GM19324 (cell line): ENCODE measurements around the gene CDH18.

Source experiments
- ATAC-seq: cut with Tn5 transposase; IDR thresholded peaks from one replicate; pipeline ENCODE4 v1.9.1; 2021; ENCODE audit warnings: mild to moderate bottlenecking, moderate library complexity; ENCODE audit not compliant: unreplicated experiment, low FRiP score

Gene CDH18

GRCh38 chr5:19751326-19751725 lies 236.7 kb downstream of the CDH18 start:
- no peak for ATAC-seq

DNA sequence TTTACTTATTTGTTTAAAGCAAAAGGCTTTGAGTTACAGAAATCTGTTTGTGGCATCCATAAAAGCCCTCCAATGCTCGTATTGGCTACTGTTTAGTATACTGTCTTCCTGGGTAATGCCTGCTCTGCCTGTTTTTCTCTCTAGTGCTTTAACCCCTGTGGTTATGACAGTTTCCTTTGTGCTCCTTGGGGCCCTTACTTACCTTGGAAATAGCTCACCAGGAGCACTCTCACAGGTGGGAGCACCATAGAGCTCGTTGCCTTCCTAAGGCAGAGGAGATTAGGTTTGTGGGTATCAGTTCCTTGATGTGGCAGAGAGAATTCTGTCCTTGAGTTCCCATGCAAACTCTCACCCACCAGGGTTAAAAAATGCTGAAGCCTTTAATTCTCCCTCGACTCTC lies 242.8 kb downstream of the CDH18 start:
- ATAC-seq, result no peak

DNA sequence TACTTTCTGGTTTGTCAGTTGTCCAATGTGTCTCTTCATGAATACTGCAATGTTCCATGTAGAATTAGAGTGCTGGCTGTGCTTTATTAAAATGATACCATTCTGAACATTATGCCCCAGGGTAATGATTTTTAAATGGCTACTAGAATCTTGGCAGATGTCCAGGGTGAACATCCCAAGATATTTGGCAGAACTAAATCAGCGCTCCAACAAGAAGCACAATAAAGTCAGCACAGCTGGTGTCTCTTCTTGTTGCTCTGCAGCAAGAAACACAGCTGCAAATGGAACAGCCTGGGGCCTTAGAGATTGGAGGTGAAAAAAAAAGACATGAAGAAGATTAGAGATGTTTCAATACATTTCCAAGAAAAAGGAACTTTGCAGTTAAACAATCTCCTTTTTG lies 248.3 kb downstream of the CDH18 start:
- no peak for ATAC-seq

DNA sequence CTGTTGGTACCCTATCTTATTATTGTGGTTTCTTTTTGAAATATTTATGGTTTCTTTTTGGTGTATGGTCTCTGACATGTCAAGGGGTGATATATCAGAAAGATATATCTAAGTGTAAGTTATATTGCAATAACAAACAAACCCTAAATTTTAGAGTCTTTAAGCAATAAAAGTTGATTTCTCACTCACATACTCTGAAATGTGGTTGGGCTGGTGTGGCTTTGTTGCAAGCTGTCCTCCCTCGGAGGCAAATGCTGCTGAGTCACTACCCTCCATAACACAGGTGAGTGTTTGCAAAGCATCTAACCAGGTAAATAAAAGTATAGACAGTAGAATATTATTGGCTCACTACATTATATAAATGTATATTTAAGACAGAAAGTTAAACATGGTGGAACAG lies 253.2 kb downstream of the CDH18 start:
- ATAC-seq, result no peak

- no peak for ATAC-seq
Observed at GRCh38 chr5:19733612-19734495, 254.1 kb downstream of the CDH18 start.

- no peak for ATAC-seq
Observed at GRCh38 chr5:19728571-19728970, 259.4 kb downstream of the CDH18 start.

DNA sequence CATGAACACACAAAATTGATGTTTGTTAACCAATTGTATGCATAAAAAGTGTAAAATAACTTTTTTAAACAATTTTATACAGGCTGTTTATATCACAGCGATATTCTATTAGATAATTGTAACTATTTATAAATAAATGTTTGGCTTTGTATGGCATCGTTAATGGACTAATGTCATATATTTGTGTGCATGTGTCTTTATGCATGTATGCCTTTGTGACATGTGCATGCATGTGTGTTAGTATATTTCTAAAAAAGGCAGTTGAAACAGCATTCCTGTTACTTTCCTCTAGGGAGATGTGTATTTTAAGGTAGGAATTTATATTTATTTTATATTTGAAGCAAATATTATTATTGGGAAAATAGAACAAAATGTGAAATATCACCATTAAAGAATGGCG lies 268.9 kb downstream of the CDH18 start:
- no peak for ATAC-seq

DNA sequence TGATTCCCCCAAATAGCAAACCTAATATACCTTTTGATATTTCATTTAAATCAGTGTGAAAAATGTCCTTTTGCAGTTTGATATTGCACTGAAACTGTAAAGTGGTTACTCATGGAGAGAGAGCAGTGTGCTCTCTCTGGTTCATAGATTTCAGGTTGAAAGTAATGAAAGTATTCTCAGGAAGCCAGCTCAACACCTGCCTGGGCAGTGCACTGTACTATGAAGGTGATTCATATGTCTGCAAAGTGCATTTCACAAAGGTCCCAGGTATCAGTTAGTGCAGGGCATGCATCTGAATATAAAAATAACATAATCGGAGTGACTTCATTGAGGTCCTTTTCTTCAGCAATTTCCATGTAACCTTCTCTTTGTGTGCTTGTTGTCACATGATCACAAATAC lies 274.3 kb downstream of the CDH18 start:
- ATAC-seq, result no peak

- ATAC-seq, result no peak
Observed at GRCh38 chr5:19709403-19709802, 278.6 kb downstream of the CDH18 start.

DNA sequence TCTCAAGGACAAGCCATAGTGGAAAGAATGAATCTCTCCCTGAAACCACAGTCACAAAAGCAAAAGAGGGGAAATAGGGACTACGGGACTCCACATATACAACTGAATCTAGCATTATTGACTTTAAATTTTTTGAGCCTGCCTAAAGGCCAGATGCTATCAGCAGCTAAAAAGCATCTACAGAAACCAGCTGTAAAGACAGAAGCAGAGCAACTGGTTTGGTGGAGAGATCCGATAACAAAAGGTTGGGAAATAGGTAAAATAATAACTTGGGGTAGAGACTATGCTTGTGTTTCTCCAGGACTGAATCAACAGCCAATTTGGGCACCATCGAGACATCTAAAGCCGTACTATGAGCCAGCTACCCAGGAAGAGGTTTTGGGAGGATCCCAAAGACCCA lies 281.2 kb downstream of the CDH18 start:
- no peak for ATAC-seq

DNA sequence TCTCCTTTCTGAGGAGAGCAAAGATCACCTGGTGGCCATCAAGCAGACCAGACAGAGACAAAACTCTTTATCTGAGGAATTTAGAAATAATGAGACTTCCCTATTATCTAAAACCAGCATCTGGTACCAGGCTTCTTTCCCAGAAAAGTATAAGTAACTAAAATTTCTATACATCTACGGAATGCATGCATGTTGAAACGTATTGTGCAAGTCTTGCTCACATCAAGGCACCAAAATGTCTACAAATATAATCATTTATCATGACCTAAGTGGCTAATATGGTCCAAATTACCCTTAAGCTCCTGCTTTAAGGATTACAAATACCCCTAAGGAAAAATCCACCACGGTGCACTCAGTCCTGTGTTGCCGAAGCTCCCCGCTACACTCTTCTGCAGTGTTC lies 286.3 kb downstream of the CDH18 start:
- ATAC-seq, result no peak

- ATAC-seq, result no peak
Observed at GRCh38 chr5:19694949-19695611, 292.9 kb downstream of the CDH18 start.

- no peak for ATAC-seq
Observed at GRCh38 chr5:19690978-19691377, 297.0 kb downstream of the CDH18 start.

DNA sequence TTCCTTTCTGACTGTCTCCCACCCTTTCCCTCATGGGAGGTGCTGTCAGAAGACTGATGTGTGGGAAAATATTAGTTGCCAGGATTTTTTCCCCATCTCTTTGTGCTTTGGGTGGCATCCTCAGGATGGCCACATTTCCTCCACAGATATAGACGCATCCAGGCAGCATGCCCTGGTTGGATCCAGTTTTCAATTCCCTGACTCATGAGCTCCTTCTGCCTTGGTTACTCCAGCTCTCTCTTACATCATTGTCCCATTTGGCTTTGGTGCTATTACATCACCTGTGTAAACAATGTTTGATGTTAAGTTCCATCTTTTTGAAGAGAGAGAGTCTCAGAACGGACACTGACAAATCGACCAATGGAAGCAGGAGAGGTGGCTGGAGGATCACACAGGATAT lies 302.5 kb downstream of the CDH18 start:
- ATAC-seq, result no peak

- no peak for ATAC-seq
Observed at GRCh38 chr5:19676895-19677294, 311.1 kb downstream of the CDH18 start.

DNA sequence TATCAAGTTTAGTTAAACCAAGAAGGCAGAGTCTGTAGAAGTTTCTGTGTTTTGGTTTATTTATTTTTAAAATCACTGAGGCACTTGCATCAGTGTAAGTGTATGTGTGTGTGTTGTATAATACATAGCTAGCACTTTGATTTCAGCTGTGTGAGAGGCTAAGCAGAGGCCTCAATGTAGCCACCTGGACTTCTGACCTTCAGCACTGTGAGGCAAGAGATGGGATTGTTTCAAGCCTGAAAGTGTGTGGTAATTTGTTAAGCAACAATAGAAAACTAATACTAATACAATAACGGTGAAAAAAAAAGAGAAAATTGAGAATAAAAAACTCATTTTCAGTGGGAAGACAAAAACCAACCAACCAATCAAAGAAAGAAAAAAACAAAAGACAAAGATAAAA lies 327.3 kb downstream of the CDH18 start:
- no peak for ATAC-seq

GRCh38 chr5:19655627-19656026 lies 332.4 kb downstream of the CDH18 start:
- no peak for ATAC-seq

- ATAC-seq, result no peak
Observed at GRCh38 chr5:19638461-19638860, 349.5 kb downstream of the CDH18 start.

DNA sequence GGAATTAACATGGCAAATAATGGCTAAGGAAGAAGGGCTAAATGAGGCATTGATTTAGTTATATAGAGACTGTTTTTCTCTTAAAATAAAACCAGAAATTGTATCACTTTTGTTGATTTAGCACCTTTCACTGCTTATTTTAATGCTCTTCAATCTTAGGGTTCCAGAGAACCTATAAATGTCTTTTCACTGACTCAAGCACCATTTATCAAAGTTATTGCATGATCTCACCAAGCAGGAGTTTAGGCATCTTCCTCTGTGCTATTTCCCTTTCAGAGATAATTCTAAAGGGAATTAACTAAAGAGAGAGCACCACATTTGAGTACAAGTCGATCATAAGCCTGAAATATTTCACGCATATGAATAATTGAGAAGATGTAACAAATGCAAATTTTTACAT lies 357.1 kb downstream of the CDH18 start:
- no peak for ATAC-seq

DNA sequence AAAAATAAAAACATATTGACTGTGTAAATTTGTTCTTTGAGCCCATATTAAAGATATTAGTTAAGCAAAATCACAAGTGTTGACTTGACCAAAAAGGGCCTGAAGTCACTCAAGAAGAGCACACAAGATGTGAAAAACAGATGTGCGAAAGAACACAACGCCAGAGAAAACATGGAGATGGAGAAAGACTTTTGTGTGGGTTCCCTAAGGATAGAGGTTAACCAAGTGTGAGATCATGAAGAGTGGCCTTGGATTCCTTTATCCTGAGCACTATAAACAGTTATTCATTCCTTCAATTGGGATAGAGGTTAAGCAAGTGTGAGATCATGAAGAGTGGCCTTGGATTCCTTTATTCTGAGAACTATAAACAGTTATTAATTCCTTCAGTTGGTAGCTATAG lies 361.8 kb downstream of the CDH18 start:
- no peak for ATAC-seq

GRCh38 chr5:19625562-19625961 lies 362.4 kb downstream of the CDH18 start:
- no peak for ATAC-seq

- ATAC-seq, result no peak
Observed at GRCh38 chr5:19619571-19619970, 368.4 kb downstream of the CDH18 start.
